K562 (cell line): ENCODE measurements around the gene HELLS. TPM values are rescaled to one million over a fixed set of nuclear protein-coding genes. Genes with fewer than 3 reads are reported as not detected.

Source experiments
- ATAC-seq: fragments of 200-7000 bp; cut with Tn5 transposase; 3 replicates; pipeline ENCODE4 v1.9.1; 2020; ENCODE audit warnings: moderate library complexity
- BruUV-seq: library from RNA; stranded (reverse); fragments of 400-500 nt; replicated peaks from 2 replicates; lab custom pipeline; 2021; lab: Mats Ljungman, UMichigan
- CTCF ChIA-PET: fragments of 300-600 bp; formaldehyde crosslinking; extraction: SDS; loops from one replicate; lab custom pipeline; 2021; ENCODE audit warnings: low intra/inter-chr PET ratio; lab: Yijun Ruan, JAX
- POLR2A ChIA-PET: fragments of 300-600, 350-650 bp; sonication (Branson Sonifier 250); formaldehyde crosslinking; extraction: SDS; loops from one replicate; lab custom pipeline; 2021; ENCODE audit warnings: antibody characterized with exemption, inconsistent platforms; lab: Yijun Ruan, JAX
- DNase-seq, 4 experiments: peaks; one replicate each; pipeline versions ENCODE4 v3.0.0 to v3.0.0-alpha.2; 2011 to 2018; ENCODE audit warnings: low spot score in 3 of 4, mixed read lengths in 3 of 4; ENCODE audit errors: extremely low read depth in 1 of 4
- FAIRE-seq: peaks from 2 replicates; lab custom pipeline; 2011; peaks lifted over from hg19 to GRCh38; lab: Jason Lieb, UNC
- H2AFZ ChIP-seq: 2 replicates; pipeline ENCODE4 v1.6.0; 2011; ENCODE audit warnings: low read depth, low read length, control low read depth, inconsistent platforms
- H3K27ac ChIP-seq: fragments of 200-600 bp; 3 replicates; pipeline ENCODE4 v1.8.0; 2011; ENCODE audit warnings: low read depth, mild to moderate bottlenecking, control low read depth, inconsistent platforms, low read length, moderate library complexity, mixed read lengths; ENCODE audit errors: extremely low read depth
- H3K27me3 ChIP-seq, 2 experiments: fragments of 300-600 bp in 1 of 2; 2 replicates in 1 of 2; 3 replicates in 1 of 2; pipeline versions ENCODE4 v1.6.0 to v1.8.0; 2011; ENCODE audit warnings: inconsistent platforms in 2 of 2, low read length in 2 of 2, mild to moderate bottlenecking in 1 of 2, mixed read lengths in 1 of 2, moderate library complexity in 1 of 2; ENCODE audit not compliant: control insufficient read depth in 2 of 2, insufficient read depth in 2 of 2
- H3K36me3 ChIP-seq: fragments of 300-600 bp; 3 replicates; pipeline ENCODE4 v1.8.0; 2011; ENCODE audit warnings: mild to moderate bottlenecking, low read length, inconsistent platforms; ENCODE audit not compliant: control insufficient read depth, insufficient read depth
- H3K4me1 ChIP-seq, 2 experiments: fragments of 200-600 bp in 1 of 2; replicated peaks in 1 of 2; 2 replicates in 1 of 2; 3 replicates in 1 of 2; pipeline versions ENCODE4 v1.5.1 to v1.8.0; 2011; ENCODE audit warnings: inconsistent platforms in 2 of 2, low read length in 2 of 2, mild to moderate bottlenecking in 1 of 2, mixed read lengths in 1 of 2, moderate library complexity in 1 of 2; ENCODE audit not compliant: control insufficient read depth in 2 of 2, insufficient read depth in 2 of 2
- H3K4me2 ChIP-seq: 2 replicates; pipeline ENCODE4 v1.6.1; 2011; ENCODE audit warnings: low read length, control low read depth, inconsistent platforms, mixed read lengths; ENCODE audit not compliant: insufficient read depth
- H3K4me3 ChIP-seq: fragments of 200-600 bp; sonication (generic), shearing (Covaris generic); 2 replicates; pipeline ENCODE4 v1.5.1; 2016; ENCODE audit warnings: control low read depth, inconsistent platforms
- H3K79me2 ChIP-seq: fragments of 200-600 bp; 3 replicates; pipeline ENCODE4 v1.8.0; 2011; ENCODE audit warnings: low read length, inconsistent platforms; ENCODE audit not compliant: control insufficient read depth, insufficient read depth
- H3K9ac ChIP-seq, 2 experiments: 2 replicates each; pipeline versions ENCODE4 v1.6.0 to v1.6.1; 2011; ENCODE audit warnings: low read depth in 2 of 2, low read length in 2 of 2, control low read depth in 1 of 2, inconsistent platforms in 1 of 2, mild to moderate bottlenecking in 1 of 2, mixed read lengths in 1 of 2; ENCODE audit not compliant: insufficient read depth in 1 of 2
- H3K9me1 ChIP-seq: one replicate; pipeline ENCODE4 v1.6.0; 2011; ENCODE audit warnings: inconsistent platforms, mild to moderate bottlenecking, low read length, moderate library complexity; ENCODE audit not compliant: control insufficient read depth, insufficient read depth
- H3K9me3 ChIP-seq: replicated peaks from 2 replicates; pipeline ENCODE4 v1.5.1; 2011; ENCODE audit warnings: low read depth, low read length, inconsistent platforms; ENCODE audit not compliant: control insufficient read depth, insufficient read depth
- H4K20me1 ChIP-seq: replicated peaks from 2 replicates; pipeline ENCODE4 v1.6.1; 2011; ENCODE audit warnings: low read length, inconsistent platforms, mixed read lengths; ENCODE audit not compliant: control insufficient read depth, insufficient read depth
- NFE2L1 ChIP-seq: fragments of 450-650 bp; IDR thresholded peaks from 2 replicates; pipeline ENCODE4 v1.6.1; 2016; ENCODE audit warnings: missing genetic modification characterization, low read depth, mild to moderate bottlenecking, missing compliant biosample characterization, moderate library complexity, borderline replicate concordance
- RBBP5 ChIP-seq: fragments of 200-600 bp; sonication (generic); IDR thresholded peaks from 2 replicates; pipeline ENCODE4 v1.6.1; 2012; ENCODE audit warnings: borderline replicate concordance, mild to moderate bottlenecking, low read length, control low read depth, inconsistent platforms; ENCODE audit not compliant: insufficient read depth, poor library complexity, severe bottlenecking
- SMAD4 ChIP-seq: fragments of 250-450 bp; sonication (Bioruptor Pico); conservative IDR thresholded peaks from 2 replicates; pipeline ENCODE4 v1.8.0; 2021; ENCODE audit warnings: inconsistent platforms, mild to moderate bottlenecking, moderate library complexity
- YY1 ChIP-seq, 3 experiments: IDR thresholded peaks; 2 replicates each; pipeline ENCODE4 v1.6.1; 2011; ENCODE audit warnings: low read length in 2 of 3, mild to moderate bottlenecking in 2 of 3, moderate library complexity in 2 of 3, borderline replicate concordance in 1 of 3, control low read depth in 1 of 3, low read depth in 1 of 3; ENCODE audit not compliant: insufficient read depth in 3 of 3, insufficient replicate concordance in 2 of 3, control insufficient read depth in 1 of 3, insufficient read length in 1 of 3; ENCODE audit errors: extremely low read depth in 1 of 3
- WGBS: fragments of 100-300 bp; shearing (Covaris generic); methylation state at CpG from one replicate; pipeline ENCODE4 v1.1.6; 2016; ENCODE audit warnings: low coverage, mixed read lengths; ENCODE audit not compliant: insufficient coverage; ENCODE audit errors: missing lambda C conversion rate; 5-methylcytosine and 5-hydroxymethylcytosine counted together
- in situ Hi-C: fragments of 300-500 bp; cut with MboI; formaldehyde crosslinking; loops from 4 replicates; pipeline ENCODE4 v1.15.0; 2018; ENCODE audit warnings: inconsistent platforms, mixed read lengths
- intact Hi-C: fragments of 100-400 bp; cut with micrococcal nuclease; formaldehyde crosslinking; loops from 2 replicates; pipeline ENCODE4 v1.14.2; 2022
- polyA plus RNA-seq, 8 experiments: library from polyadenylated mRNA; depleted of rRNA in 4 of 8; stranded (reverse) in 5 of 8; unstranded in 3 of 8; fragments of >200 nt; fragmentation: Nextera tagmentation in 2 of 8; fragmentation: Illumina TruSeq in 1 of 8; extraction: Ambion mirVana in 2 of 8; extraction: Trizol in 1 of 8; gene quantifications; 2 replicates each; pipeline versions ENCODE4 v1.2.1 to v1.2.3, GENCODE V29; 2011 to 2014; ENCODE audit warnings: inconsistent platforms in 1 of 8, missing spikeins in 1 of 8
- total RNA-seq, 7 experiments: library from RNA; depleted of rRNA in 6 of 7; stranded (reverse); fragments of >200 nt in 6 of 7; fragmentation: Illumina TruSeq in 2 of 7; extraction: Trizol in 2 of 7; gene quantifications; 2 replicates each; pipeline versions ENCODE4 v1.2.1 to v1.2.3, GENCODE V29; 2011 to 2021; ENCODE audit warnings: low replicate concordance in 1 of 7
- TF ChIP-seq, protein P1 (sequence below): fragments of 450-650 bp; IDR thresholded peaks from 2 replicates; pipeline ENCODE4 v1.6.1; 2017; ENCODE audit warnings: antibody characterized with exemption

The HELLS gene
- total and polyA plus RNA-seq, 9 of the 15 experiments (the other 6 are each of a cell fraction or from before 2014, with no cell fraction given) = 8.8 to 52.1 (median 24.7) TPM

DNA sequence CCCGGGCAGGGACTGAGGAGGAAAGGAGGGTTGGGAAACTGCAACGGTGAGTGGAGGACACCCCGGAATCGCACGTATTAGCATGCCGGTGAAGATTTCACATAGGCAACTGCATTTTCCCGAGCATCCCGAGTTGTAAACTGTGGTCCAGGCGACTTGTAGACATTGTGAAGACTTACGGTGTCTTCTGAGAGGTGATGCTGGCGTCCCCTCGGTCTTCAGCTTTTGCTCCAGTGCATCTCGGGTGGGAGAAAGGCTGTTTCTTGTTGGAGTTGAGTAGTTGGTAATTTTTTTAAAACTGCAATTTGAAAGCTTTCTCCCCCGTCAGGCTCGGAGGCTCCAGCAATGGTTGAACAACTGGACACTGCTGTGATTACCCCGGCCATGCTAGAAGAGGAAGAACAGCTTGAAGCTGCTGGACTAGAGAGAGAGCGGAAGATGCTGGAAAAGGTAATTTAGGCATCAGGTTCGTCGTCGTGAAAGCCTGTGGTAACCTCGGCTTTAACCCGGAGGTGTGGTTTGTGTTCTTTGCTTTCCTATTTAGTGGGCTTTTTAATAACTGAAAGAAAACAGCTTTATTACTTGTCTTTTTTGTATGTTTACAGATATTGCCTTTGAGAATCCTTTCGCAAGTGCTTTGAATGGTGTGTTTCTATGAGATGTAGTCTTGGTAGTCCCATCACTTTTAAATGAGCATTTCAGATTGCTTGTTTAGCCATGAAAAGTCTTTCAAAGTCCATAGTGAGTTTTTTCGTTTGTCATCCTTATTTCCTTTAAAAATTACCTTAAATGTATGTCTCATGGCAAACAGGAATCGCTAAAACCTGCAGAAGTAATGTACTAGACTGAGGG, 687 bp downstream of the HELLS start:
- Histone ChIP-seq H3K4me3 (peak overlapping the region; percentile 93), H3K9ac (peak overlapping the region; percentile 90 to 96), H3K4me2 (peak overlapping the region; percentile 98), H3K27ac (peak overlapping the region; percentile 76), H3K9me1 (no peaks in the 10 kb centered on the region), H3K27me3 (no peaks in the 10 kb centered on the region), H3K9me3 (no peaks in the 10 kb centered on the region), H2AFZ (peak overlapping the region; percentile 97), H3K4me1 (peaks cover 6 to 10% of the 10 kb centered on the region in 2 experiments; a peak in 4 of 5 replicates), H3K79me2 (peaks cover 35% of the 10 kb centered on the region), H4K20me1 (no peaks in the 10 kb centered on the region), H3K36me3 (peaks cover 19% of the 10 kb centered on the region; the same call in 1 of the 3 replicates)
- CTCF ChIA-PET = no interaction called here
- intact Hi-C loops = no loop called here
- BruUV-seq = TSS peak; percentile 71
- DNase-seq = peak; percentile 10 to 30 (median 20)
- peak; percentile 11 for FAIRE-seq
- WGBS = under 1% methylated on average over 16 of the region's 25 CpGs
- POLR2A ChIA-PET = interaction anchor here (1.1 to 1.4 kb wide), 3 partner anchors 11 to 17 kb away, joined by 3 to 6 read pairs (median 4); no protein-coding TSS in a partner anchor
- TF ChIP-seq SMAD4 (CRISPR knock-in tag) (no peak), YY1 (IDR thresholded peaks at IDR 0.05; ENCODE audit: borderline replicate concordance in 1 of 3, control insufficient read depth in 1 of 3, extremely low read depth in 1 of 3, insufficient read depth in 3 of 3, insufficient read length in 1 of 3, insufficient replicate concordance in 2 of 3, low read depth in 1 of 3, low read length in 2 of 3) (peak in 1 of 3 experiments; percentile 18), RBBP5 (peak; percentile 42), NFE2L1 (tag) (no peak)
- TF ChIP-seq, protein P1, sequence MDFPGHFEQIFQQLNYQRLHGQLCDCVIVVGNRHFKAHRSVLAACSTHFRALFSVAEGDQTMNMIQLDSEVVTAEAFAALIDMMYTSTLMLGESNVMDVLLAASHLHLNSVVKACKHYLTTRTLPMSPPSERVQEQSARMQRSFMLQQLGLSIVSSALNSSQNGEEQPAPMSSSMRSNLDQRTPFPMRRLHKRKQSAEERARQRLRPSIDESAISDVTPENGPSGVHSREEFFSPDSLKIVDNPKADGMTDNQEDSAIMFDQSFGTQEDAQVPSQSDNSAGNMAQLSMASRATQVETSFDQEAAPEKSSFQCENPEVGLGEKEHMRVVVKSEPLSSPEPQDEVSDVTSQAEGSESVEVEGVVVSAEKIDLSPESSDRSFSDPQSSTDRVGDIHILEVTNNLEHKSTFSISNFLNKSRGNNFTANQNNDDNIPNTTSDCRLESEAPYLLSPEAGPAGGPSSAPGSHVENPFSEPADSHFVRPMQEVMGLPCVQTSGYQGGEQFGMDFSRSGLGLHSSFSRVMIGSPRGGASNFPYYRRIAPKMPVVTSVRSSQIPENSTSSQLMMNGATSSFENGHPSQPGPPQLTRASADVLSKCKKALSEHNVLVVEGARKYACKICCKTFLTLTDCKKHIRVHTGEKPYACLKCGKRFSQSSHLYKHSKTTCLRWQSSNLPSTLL = no peak
- in situ Hi-C loops = no loop called here
- peak; percentile 72 for ATAC-seq
